Measurements from ENCODE around the gene SLCO4C1.

DNA sequence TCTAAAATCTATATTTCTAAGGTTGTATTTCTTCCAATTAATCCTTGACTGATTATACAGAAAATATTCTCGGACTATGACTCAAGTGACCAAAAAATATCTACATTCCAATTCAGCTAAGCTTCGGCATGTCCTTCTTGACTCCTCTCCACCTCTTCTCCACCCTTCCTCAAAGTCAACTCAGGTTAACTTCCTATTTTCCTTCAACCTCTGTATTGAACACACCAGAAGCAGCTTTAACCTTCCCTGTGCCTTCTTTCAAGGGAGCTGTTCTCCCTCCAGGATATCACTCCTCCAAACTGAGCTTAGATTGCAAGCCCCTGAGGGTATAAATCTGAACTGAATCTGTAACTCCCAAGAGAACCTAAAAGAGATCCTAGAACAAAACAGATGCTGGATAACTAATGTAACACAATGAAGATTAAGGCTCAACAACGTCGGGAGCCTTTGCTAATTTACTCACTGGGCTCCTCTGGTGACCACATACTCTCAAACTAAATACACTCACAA is 1.1 kb downstream of the SLCO4C1 start:
- TF ChIP-seq PPARA (CRISPR knock-in tag; IDR thresholded peaks at IDR 0.05; ENCODE audit: borderline replicate concordance) (no peak), ARNTL (CRISPR knock-in tag; IDR thresholded peaks at IDR 0.05; ENCODE audit: borderline replicate concordance, low read depth) (no peak), GLIS3 (CRISPR knock-in tag; IDR thresholded peaks at IDR 0.05) (no peak), ISL1 (CRISPR knock-in tag; IDR thresholded peaks at IDR 0.05) (no peak), ZFP3 (CRISPR knock-in tag; IDR thresholded peaks at IDR 0.05) (no peak), BACH2 (CRISPR knock-in tag; IDR thresholded peaks at IDR 0.05; ENCODE audit: borderline replicate concordance) (no peak)
- TF ChIP-seq, protein P1, sequence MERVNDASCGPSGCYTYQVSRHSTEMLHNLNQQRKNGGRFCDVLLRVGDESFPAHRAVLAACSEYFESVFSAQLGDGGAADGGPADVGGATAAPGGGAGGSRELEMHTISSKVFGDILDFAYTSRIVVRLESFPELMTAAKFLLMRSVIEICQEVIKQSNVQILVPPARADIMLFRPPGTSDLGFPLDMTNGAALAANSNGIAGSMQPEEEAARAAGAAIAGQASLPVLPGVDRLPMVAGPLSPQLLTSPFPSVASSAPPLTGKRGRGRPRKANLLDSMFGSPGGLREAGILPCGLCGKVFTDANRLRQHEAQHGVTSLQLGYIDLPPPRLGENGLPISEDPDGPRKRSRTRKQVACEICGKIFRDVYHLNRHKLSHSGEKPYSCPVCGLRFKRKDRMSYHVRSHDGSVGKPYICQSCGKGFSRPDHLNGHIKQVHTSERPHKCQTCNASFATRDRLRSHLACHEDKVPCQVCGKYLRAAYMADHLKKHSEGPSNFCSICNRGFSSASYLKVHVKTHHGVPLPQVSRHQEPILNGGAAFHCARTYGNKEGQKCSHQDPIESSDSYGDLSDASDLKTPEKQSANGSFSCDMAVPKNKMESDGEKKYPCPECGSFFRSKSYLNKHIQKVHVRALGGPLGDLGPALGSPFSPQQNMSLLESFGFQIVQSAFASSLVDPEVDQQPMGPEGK (CRISPR knock-in tag; IDR thresholded peaks at IDR 0.05; ENCODE audit: borderline replicate concordance), result no peak
